Thyroid gland (tissue), 4 donors: ENCODE data around the gene NALF2. TPM values are rescaled to one million over a fixed set of nuclear protein-coding genes. Genes with fewer than 3 reads are reported as not detected.

Experiments
- DNase-seq, 2 donors: peaks; one replicate each; pipeline ENCODE4 v3.0.0-alpha.2; 2019
- H3K27ac ChIP-seq, 3 donors: fragments of 200-600 bp; sonication (generic); 1 replicate in 2 of 3; 2 replicates in 1 of 3; pipeline ENCODE4 v1.5.1; 2016 to 2019; ENCODE audit warnings: mild to moderate bottlenecking in 1 of 3, moderate library complexity in 1 of 3
- H3K27me3 ChIP-seq: fragments of 200-600 bp; sonication (generic); one replicate; pipeline ENCODE4 v1.5.1; 2019
- H3K36me3 ChIP-seq, 2 donors: fragments of 200-600 bp; sonication (generic); one replicate each; pipeline ENCODE4 v1.5.1; 2016 to 2019
- H3K4me1 ChIP-seq, 2 donors: fragments of 200-600 bp; sonication (generic); one replicate each; pipeline ENCODE4 v1.5.1; 2017 to 2019
- H3K4me3 ChIP-seq, 3 donors: fragments of 200-600 bp; sonication (generic); replicated peaks in 1 of 3; 1 replicate in 2 of 3; 2 replicates in 1 of 3; pipeline ENCODE4 v1.5.1; 2016; ENCODE audit warnings: mild to moderate bottlenecking in 1 of 3
- H3K9me3 ChIP-seq: fragments of 200-600 bp; sonication (generic); one replicate; pipeline ENCODE4 v1.5.1; 2017
- POLR2A ChIP-seq, 2 donors: fragments of 450-650 bp; IDR thresholded peaks; one replicate each; pipeline ENCODE4 v1.6.1; 2017; ENCODE audit warnings: antibody characterized with exemption in 2 of 2, mild to moderate bottlenecking in 2 of 2, moderate library complexity in 1 of 2
- WGBS, 2 donors: methylation state at CpG; one replicate each; pipeline ENCODE4 v1.1.5; 2017; 5-methylcytosine and 5-hydroxymethylcytosine counted together
- intact Hi-C: fragments of 100-400 bp; cut with DNase I; formaldehyde crosslinking; loops from one replicate; pipeline ENCODE4 v1.15.1; 2023
- total RNA-seq, 4 donors: library from RNA; depleted of rRNA; stranded (reverse); fragments of >200 nt; gene quantifications; one replicate each; pipeline ENCODE4 v1.2.3, GENCODE V29; 2016
- TF ChIP-seq, protein P1 (sequence below), 6 experiments: fragments of 200-600 bp in 3 of 6; fragments of 450-650 bp in 3 of 6; sonication (generic) in 3 of 6; IDR thresholded peaks; one replicate each; pipeline ENCODE4 v1.5.1; 2016 to 2019; ENCODE audit warnings: antibody characterized with exemption in 6 of 6, mild to moderate bottlenecking in 2 of 6, inconsistent platforms in 1 of 6, moderate library complexity in 1 of 6

Gene NALF2
- total RNA-seq, 4 donors from 2014 or later = 2.8 to 26.1 (median 19.5) TPM

DNA sequence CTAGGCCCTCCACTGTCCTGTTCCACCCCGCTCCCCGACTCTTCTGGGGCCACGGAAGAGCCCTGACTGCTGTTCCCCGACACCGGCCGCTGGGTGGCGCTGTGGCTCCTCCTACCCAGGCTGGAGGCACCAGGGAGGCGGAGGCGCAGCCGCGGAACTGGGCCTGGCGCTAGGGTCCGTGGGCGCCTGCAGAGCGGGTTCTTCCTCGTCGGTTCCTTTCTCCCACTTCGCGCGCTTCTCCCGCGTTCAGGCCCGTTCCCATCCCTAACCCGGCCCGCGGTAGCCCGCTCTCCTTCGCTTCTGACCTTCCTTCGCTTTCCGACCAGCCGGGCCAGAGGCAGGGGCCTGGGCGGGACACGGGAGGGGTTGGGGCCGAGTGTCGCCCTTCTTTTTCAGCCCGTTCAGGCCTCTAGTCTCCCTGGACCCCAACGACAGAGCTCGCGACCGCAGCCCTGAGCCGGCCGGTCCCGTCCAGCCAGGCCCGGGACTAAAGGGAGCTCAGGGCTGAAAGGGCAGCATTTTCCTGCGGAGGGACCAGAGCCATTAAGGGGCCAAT lies 34.3 kb downstream of the NALF2 start:
- H3K27ac ChIP-seq = no peak overlapping the region
- TF ChIP-seq POLR2A (IDR thresholded peaks at IDR 0.05) = no peak
- TF ChIP-seq, protein P1, sequence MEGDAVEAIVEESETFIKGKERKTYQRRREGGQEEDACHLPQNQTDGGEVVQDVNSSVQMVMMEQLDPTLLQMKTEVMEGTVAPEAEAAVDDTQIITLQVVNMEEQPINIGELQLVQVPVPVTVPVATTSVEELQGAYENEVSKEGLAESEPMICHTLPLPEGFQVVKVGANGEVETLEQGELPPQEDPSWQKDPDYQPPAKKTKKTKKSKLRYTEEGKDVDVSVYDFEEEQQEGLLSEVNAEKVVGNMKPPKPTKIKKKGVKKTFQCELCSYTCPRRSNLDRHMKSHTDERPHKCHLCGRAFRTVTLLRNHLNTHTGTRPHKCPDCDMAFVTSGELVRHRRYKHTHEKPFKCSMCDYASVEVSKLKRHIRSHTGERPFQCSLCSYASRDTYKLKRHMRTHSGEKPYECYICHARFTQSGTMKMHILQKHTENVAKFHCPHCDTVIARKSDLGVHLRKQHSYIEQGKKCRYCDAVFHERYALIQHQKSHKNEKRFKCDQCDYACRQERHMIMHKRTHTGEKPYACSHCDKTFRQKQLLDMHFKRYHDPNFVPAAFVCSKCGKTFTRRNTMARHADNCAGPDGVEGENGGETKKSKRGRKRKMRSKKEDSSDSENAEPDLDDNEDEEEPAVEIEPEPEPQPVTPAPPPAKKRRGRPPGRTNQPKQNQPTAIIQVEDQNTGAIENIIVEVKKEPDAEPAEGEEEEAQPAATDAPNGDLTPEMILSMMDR (IDR thresholded peaks at IDR 0.05) = peak in 5 of 6 experiments; percentile 34 to 70 (median 56)
- no peaks in the 10 kb centered on the region for H3K27me3 ChIP-seq
- peak overlapping the region in 1 of 3 donors; percentile 21 for H3K4me3 ChIP-seq
- intact Hi-C loops = loop anchor here (10.0 kb wide), 1 partner anchor 556 kb away; no protein-coding TSS in a partner anchor
- peak; percentile 62 to 75 for DNase-seq
- H3K4me1 ChIP-seq = peaks cover 0 to 53% of the 10 kb centered on the region in 2 donors
- H3K9me3 ChIP-seq = no peaks in the 10 kb centered on the region
- H3K36me3 ChIP-seq = no peaks in the 10 kb centered on the region
- WGBS, 2 donors = 5 to 21% methylated on average over 12 to 30 of the region's 45 CpGs

DNA sequence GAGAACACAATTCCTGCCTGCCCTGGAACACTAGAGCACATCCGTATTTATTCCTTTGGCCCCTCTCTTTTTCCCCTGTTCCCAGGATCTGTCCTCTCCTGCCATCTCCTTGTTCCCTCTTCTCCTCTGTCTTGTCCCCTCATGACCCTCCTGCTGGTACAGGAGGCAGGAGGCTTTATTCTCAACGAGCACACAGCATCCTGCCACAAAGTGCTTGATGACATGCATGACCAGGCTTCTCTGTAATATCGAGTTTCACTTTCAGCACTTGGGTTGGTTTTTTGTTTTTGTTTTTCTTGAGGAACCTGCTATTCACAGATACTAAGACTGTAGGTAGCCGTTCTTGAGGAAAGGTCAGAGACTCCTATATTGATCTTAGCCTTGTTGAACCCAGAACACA lies 35.3 kb downstream of the NALF2 start:
- no peak overlapping the region for H3K4me3 ChIP-seq

DNA sequence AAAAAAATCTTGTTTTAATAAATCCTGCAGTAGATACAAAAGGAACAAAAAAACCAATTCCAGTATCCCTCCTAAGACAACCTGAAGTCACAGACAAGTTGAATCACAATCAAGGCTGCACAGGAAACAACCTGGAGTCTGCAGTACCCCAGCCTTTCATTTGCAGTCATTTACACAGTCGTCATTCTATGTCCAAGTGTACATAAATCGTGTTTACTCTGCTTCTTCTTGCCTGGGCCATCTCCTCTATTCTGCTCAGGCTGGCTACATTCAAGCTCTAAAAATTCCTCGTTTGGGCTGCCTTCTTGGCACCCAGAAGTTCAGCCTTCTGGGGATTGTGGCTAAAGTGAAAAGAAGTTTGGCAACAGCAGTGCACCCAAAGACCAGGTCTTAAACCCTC lies 37.8 kb downstream of the NALF2 start:
- TF ChIP-seq, protein P1 (IDR thresholded peaks at IDR 0.05) = no peak
- no peak for TF ChIP-seq POLR2A (IDR thresholded peaks at IDR 0.05)
- H3K4me3 ChIP-seq = no peak overlapping the region
- intact Hi-C loops = loop anchor here (5.0 kb wide), 1 partner anchor 495 kb away; no protein-coding TSS in a partner anchor
- 60 to 73% methylated on average over 3 of the region's 3 CpGs for WGBS, 2 donors
- H3K4me1 ChIP-seq = peaks cover 0 to 27% of the 10 kb centered on the region in 2 donors
- H3K27me3 ChIP-seq = no peaks in the 10 kb centered on the region
- no peaks in the 10 kb centered on the region for H3K9me3 ChIP-seq
- no peak overlapping the region for H3K27ac ChIP-seq
- no peak for DNase-seq
- H3K36me3 ChIP-seq = no peaks in the 10 kb centered on the region

More for the DNA sequence above, 35.3 kb downstream of the NALF2 start:
- 15 to 21% methylated on average over 4 of the region's 4 CpGs for WGBS, 2 donors
- H3K27me3 ChIP-seq = no peaks in the 10 kb centered on the region
- peak overlapping the region in 1 of 3 donors; percentile 44 for H3K27ac ChIP-seq
- intact Hi-C loops = loop anchor here (10.0 kb wide), 1 partner anchor 555 kb away; no protein-coding TSS in a partner anchor
- DNase-seq = peak; percentile 30 to 34
- H3K36me3 ChIP-seq = no peaks in the 10 kb centered on the region
- TF ChIP-seq POLR2A (IDR thresholded peaks at IDR 0.05) = no peak
- TF ChIP-seq, protein P1 (IDR thresholded peaks at IDR 0.05) = no peak
- H3K4me1 ChIP-seq = peaks cover 0 to 48% of the 10 kb centered on the region in 2 donors
- H3K9me3 ChIP-seq = no peaks in the 10 kb centered on the region

DNA sequence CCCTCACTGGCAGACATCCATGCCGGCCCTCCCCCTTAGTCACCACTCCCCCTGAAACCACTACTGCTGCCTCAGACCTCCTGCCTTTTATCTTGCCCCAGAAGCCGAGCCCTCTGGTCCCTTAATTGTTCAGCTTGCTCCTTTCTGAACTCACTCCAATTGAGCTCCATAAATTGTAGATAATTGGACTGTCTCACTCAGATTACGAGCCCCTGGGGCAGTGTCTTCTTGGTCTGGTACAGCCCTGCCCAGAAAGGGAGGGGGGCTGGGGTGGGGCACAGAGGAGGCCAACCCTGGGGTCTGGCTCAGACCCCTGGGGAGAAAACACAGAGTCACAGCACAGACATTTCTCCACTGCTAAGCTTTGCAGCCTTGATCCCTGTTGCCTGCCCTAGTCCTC lies 39.4 kb downstream of the NALF2 start:
- H3K4me1 ChIP-seq = peaks cover 0 to 24% of the 10 kb centered on the region in 2 donors
- no peaks in the 10 kb centered on the region for H3K36me3 ChIP-seq
- WGBS, 2 donors = 90% methylated on average over 2 to 3 of the region's 3 CpGs
- intact Hi-C loops = loop anchor here (5.0 kb wide), 1 partner anchor 494 kb away; no protein-coding TSS in a partner anchor
- no peak for TF ChIP-seq POLR2A (IDR thresholded peaks at IDR 0.05)
- TF ChIP-seq, protein P1 (IDR thresholded peaks at IDR 0.05) = no peak
- no peak overlapping the region for H3K4me3 ChIP-seq
- no peak overlapping the region for H3K27ac ChIP-seq
- DNase-seq = no peak
- no peaks in the 10 kb centered on the region for H3K9me3 ChIP-seq
- no peaks in the 10 kb centered on the region for H3K27me3 ChIP-seq

DNA sequence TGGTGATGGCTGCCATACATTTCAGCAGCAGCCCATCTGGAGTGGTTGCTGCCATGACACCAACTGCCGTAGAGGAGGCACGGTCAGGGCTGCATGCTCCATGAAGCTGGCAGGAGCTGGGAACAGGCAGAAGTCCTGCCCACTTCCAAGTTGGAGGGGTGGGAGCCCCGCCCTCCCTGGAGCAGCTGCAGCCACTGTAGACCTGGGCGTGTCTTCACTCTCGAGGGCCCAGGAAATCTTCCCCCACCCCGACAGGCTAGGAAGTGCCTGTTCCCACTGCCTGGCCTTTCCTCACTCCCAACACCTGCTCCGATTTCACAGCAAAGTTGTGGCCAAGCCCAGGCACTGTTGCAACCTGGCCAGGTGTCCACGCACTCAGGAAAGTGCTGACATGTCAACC lies 42.3 kb downstream of the NALF2 start:
- Histone ChIP-seq H3K27ac (no peak overlapping the region), H3K4me3 (no peak overlapping the region), H3K9me3 (no peaks in the 10 kb centered on the region), H3K36me3 (no peaks in the 10 kb centered on the region), H3K27me3 (no peaks in the 10 kb centered on the region), H3K4me1 (no peaks in the 10 kb centered on the region)
- no peak for TF ChIP-seq POLR2A (IDR thresholded peaks at IDR 0.05)
- TF ChIP-seq, protein P1 (IDR thresholded peaks at IDR 0.05) = no peak
- intact Hi-C loops = no loop called here
- no peak for DNase-seq
- WGBS, 2 donors = 38 to 93% methylated on average over 2 to 4 of the region's 8 CpGs
